ENCODE data around the gene CDCA4.

CDCA4 gene

GRCh38 chr14:104968153-104968527 lies 52.7 kb downstream of the CDCA4 start:
- H3K27ac ChIP-seq = no peak overlapping the region
- TF ChIP-seq CTCF (conservative IDR thresholded peaks at IDR 0.05) = no peak

DNA sequence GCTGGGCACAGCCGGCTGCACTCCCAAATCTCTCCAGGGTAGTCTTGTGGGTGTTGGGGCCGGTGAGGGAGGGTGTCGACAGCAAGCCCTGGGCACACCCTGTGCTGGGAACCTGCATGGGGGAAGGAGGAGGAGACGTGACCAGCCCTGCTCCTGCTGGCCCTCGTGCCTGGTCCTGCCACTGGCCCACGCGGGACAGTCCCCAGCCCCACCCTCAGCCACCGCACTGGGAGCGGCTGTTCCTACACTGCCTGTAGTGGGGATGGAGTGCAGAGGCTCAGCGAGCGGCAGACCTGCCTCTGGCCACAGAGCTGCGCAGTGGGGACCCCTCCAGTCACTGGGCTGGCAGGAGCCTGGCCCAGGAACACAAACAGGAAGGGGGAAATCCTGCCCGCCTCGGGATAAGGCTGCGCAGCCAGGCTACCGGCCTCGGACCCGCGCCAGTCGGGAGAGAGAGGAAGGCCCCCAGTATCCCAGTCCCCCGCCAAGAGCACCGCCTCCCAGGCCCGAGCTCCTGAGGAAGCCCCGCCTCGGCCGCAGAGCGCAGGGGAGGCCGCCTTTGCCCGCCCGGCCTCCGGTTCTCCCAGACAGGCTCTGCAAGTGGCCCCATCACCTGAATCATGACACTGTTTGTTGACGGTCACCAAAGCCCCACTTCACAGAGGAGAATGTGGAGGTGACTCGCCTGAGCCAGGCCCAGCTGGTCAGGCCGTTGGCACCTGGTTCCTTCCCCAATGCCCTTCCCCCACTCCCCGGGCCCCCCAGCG lies 53.3 kb downstream of the CDCA4 start:
- no peak overlapping the region for H3K27ac ChIP-seq
- no peak for TF ChIP-seq CTCF (conservative IDR thresholded peaks at IDR 0.05)

DNA sequence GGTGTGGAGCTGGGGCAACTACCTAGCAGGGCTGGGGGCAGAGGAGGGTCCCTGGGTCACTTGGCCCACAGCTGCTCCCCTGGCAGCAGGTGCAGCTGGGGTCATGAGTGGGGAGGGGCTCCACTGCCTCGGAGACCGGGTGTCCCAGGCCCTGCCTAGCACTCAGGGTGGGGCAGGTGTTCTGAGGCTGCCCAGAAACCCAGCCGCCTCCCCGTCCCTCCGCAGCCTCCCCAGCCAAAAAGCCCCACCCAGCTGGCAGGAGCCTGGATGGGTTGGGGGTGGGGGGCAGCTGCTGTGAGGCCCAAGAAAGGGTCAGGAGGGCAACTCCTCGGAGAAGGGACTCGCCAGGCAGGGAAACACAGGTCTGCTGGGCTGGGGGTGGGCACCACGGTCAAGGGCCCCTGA lies 53.9 kb downstream of the CDCA4 start:
- no peak for TF ChIP-seq CTCF (conservative IDR thresholded peaks at IDR 0.05)
- no peak overlapping the region for H3K27ac ChIP-seq

DNA sequence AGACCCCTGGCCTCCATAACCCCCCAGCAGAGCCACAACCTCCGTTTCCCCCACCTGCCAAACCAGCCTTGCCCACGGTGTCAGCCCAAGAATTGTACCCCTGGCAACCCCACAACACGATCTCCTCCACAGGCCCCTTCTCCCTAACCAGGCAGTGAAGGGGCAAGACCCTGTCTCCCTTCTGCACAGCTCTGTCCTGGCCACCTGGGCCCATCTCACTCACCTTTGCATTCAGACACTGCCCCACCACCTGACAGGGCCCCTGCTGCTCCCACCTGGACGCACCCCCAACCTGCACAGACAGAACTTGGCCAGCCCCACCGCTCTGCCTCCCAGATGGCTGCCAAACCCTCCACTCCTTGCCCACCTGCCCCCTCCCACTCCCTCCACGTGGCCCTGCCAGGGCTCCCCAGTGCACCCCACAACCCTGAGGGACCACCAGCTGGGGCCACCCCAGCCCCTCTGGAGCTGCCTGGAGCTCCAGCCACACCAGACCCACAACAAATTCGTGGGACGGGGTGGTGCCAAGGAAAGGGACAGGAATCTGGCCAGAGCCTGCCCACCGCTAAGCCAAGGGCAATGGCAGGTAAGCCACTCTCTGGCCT lies 54.5 kb downstream of the CDCA4 start:
- no peak for TF ChIP-seq CTCF (conservative IDR thresholded peaks at IDR 0.05)
- H3K27ac ChIP-seq = no peak overlapping the region

DNA sequence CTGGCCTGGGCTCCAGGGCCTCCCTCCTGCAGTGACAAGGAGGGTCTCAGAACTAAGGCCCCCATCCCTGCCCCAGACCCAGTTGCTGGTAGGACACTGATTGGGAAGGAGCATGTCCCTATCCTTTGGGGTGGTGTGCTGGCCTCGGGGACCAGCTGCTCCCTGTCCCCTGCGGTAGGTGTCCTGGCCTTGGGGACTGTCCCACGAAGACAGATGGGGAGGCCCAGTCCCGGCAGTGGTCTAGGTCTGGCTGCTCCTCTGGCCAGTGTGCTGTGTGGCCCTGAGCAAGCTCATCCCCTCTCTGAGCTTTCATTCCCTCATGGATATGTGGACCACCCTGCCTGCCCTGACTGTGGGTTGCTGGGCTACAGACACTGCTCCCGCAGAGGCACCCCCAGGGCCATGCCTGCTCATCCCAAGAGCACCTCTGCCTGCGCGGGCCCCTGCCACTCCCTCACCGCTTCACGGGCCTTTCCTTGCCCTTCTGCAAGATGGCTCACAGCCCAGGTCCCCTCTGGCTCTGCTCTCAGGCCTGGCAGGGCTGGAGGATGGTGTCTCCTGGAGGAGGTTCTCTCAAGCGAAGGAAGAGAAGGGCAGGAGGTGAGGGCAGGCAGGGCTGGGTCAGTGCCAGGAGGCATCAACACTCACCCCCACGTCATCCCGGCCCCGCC lies 55.2 kb downstream of the CDCA4 start:
- H3K27ac ChIP-seq = no peak overlapping the region
- TF ChIP-seq CTCF (conservative IDR thresholded peaks at IDR 0.05) = no peak

GRCh38 chr14:104964546-104964945 lies 56.3 kb downstream of the CDCA4 start:
- H3K27ac ChIP-seq = no peak overlapping the region
- no peak for TF ChIP-seq CTCF (conservative IDR thresholded peaks at IDR 0.05)

All from VCaP (cell line).